ENCODE data around the gene ALDH3B1.

GRCh38 chr11:68056317-68057285, 46.5 kb downstream of the ALDH3B1 start:
- TF ChIP-seq POLR2A (IDR thresholded peaks at IDR 0.05; ENCODE audit: extremely low read depth, insufficient read length) = no peak
- TF ChIP-seq, protein P1, sequence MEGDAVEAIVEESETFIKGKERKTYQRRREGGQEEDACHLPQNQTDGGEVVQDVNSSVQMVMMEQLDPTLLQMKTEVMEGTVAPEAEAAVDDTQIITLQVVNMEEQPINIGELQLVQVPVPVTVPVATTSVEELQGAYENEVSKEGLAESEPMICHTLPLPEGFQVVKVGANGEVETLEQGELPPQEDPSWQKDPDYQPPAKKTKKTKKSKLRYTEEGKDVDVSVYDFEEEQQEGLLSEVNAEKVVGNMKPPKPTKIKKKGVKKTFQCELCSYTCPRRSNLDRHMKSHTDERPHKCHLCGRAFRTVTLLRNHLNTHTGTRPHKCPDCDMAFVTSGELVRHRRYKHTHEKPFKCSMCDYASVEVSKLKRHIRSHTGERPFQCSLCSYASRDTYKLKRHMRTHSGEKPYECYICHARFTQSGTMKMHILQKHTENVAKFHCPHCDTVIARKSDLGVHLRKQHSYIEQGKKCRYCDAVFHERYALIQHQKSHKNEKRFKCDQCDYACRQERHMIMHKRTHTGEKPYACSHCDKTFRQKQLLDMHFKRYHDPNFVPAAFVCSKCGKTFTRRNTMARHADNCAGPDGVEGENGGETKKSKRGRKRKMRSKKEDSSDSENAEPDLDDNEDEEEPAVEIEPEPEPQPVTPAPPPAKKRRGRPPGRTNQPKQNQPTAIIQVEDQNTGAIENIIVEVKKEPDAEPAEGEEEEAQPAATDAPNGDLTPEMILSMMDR (IDR thresholded peaks at IDR 0.05; ENCODE audit: low read depth, low read length) = no peak
- TF ChIP-seq MAX (IDR thresholded peaks at IDR 0.05; ENCODE audit: low read depth, low read length) = no peak
